ENCODE results near the gene AIG1. TPM values are rescaled to one million over a fixed set of nuclear protein-coding genes. Genes with fewer than 3 reads are reported as not detected.

AIG1 gene
- total and polyA plus RNA-seq, 2 of the 13 experiments (the other 11 are each of a cell fraction or from before 2014, with no cell fraction given): 115 to 197 TPM

- no peak overlapping the region for H3K4me2 ChIP-seq (ENCODE audit: low read depth, low read length)
- intact Hi-C loops (cut with micrococcal nuclease; ENCODE audit: unreplicated experiment) (no loop called here), in situ Hi-C loops (cut with HindIII; ENCODE audit: extremely low pct_ligation_motif_present, low pct_unique_long_range_greater_than_20kb) (no loop called here)
- FAIRE-seq: no peak
- ChIA-PET POLR2A (no interaction called here), CTCF (ENCODE audit: low intra/inter-chr PET ratio, low total read pairs) (no interaction called here)
- no peak for DNase-seq (ENCODE audit: low spot score)
- no peak overlapping the region for H3K4me3 ChIP-seq (replicated peaks in 1 of 3; ENCODE audit: insufficient read depth in 1 of 3, low read depth in 2 of 3, low read length in 3 of 3)
- no peaks in the 10 kb centered on the region for H3K36me3 ChIP-seq (replicated peaks in 1 of 2; ENCODE audit: control insufficient read depth in 1 of 2, insufficient read depth in 2 of 2, low read length in 2 of 2)
- H4K20me1 ChIP-seq (ENCODE audit: insufficient read depth, low read length): no peaks in the 10 kb centered on the region
- peaks cover 41% of the 10 kb centered on the region for H3K4me1 ChIP-seq (ENCODE audit: insufficient read depth, low read length)
- H3K27me3 ChIP-seq (ENCODE audit: control insufficient read depth in 1 of 2, insufficient read depth in 2 of 2, low read length in 2 of 2): no peaks in the 10 kb centered on the region
- no peaks in the 10 kb centered on the region for H3K9me3 ChIP-seq (ENCODE audit: low read length)
- H3K27ac ChIP-seq (ENCODE audit: extremely low read length, insufficient read depth, low read length): no peak overlapping the region
- H3K79me2 ChIP-seq (ENCODE audit: insufficient read depth, low read length): no peaks in the 10 kb centered on the region
- 90% methylated on average over 5 of the region's 5 CpGs for WGBS (ENCODE audit: low lambda C conversion rate)
- H3K9ac ChIP-seq (ENCODE audit: insufficient read depth, low read depth, low read length): no peak overlapping the region
- BruUV-seq (replicated peaks): no TSS peak
- ATAC-seq: no peak
- no peak overlapping the region for H2AFZ ChIP-seq (ENCODE audit: low read length)
- no peak for TF ChIP-seq ZNF782 (CRISPR knock-in tag; IDR thresholded peaks at IDR 0.05; ENCODE audit: borderline replicate concordance)
- TF ChIP-seq ZNF547 (CRISPR knock-in tag; IDR thresholded peaks at IDR 0.05): no peak
- no peak for TF ChIP-seq ZMYM2 (CRISPR knock-in tag; IDR thresholded peaks at IDR 0.05)
- peak; percentile 81 for TF ChIP-seq MAFF (IDR thresholded peaks at IDR 0.05; ENCODE audit: low read depth, low read length)
- TF ChIP-seq ZNF597 (CRISPR knock-in tag; IDR thresholded peaks at IDR 0.05): no peak
- TF ChIP-seq ZSCAN9 (CRISPR knock-in tag; IDR thresholded peaks at IDR 0.05; ENCODE audit: borderline replicate concordance): no peak
- TF ChIP-seq, protein P1, sequence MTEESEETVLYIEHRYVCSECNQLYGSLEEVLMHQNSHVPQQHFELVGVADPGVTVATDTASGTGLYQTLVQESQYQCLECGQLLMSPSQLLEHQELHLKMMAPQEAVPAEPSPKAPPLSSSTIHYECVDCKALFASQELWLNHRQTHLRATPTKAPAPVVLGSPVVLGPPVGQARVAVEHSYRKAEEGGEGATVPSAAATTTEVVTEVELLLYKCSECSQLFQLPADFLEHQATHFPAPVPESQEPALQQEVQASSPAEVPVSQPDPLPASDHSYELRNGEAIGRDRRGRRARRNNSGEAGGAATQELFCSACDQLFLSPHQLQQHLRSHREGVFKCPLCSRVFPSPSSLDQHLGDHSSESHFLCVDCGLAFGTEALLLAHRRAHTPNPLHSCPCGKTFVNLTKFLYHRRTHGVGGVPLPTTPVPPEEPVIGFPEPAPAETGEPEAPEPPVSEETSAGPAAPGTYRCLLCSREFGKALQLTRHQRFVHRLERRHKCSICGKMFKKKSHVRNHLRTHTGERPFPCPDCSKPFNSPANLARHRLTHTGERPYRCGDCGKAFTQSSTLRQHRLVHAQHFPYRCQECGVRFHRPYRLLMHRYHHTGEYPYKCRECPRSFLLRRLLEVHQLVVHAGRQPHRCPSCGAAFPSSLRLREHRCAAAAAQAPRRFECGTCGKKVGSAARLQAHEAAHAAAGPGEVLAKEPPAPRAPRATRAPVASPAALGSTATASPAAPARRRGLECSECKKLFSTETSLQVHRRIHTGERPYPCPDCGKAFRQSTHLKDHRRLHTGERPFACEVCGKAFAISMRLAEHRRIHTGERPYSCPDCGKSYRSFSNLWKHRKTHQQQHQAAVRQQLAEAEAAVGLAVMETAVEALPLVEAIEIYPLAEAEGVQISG (CRISPR knock-in tag; IDR thresholded peaks at IDR 0.05): no peak
- no peak for TF ChIP-seq ZBED4 (CRISPR knock-in tag; IDR thresholded peaks at IDR 0.05; ENCODE audit: borderline replicate concordance)
- TF ChIP-seq, protein P2, sequence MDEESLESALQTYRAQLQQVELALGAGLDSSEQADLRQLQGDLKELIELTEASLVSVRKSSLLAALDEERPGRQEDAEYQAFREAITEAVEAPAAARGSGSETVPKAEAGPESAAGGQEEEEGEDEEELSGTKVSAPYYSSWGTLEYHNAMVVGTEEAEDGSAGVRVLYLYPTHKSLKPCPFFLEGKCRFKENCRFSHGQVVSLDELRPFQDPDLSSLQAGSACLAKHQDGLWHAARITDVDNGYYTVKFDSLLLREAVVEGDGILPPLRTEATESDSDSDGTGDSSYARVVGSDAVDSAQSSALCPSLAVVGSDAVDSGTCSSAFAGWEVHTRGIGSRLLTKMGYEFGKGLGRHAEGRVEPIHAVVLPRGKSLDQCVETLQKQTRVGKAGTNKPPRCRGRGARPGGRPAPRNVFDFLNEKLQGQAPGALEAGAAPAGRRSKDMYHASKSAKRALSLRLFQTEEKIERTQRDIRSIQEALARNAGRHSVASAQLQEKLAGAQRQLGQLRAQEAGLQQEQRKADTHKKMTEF (CRISPR knock-in tag; IDR thresholded peaks at IDR 0.05): no peak
- TF ChIP-seq, protein P3, sequence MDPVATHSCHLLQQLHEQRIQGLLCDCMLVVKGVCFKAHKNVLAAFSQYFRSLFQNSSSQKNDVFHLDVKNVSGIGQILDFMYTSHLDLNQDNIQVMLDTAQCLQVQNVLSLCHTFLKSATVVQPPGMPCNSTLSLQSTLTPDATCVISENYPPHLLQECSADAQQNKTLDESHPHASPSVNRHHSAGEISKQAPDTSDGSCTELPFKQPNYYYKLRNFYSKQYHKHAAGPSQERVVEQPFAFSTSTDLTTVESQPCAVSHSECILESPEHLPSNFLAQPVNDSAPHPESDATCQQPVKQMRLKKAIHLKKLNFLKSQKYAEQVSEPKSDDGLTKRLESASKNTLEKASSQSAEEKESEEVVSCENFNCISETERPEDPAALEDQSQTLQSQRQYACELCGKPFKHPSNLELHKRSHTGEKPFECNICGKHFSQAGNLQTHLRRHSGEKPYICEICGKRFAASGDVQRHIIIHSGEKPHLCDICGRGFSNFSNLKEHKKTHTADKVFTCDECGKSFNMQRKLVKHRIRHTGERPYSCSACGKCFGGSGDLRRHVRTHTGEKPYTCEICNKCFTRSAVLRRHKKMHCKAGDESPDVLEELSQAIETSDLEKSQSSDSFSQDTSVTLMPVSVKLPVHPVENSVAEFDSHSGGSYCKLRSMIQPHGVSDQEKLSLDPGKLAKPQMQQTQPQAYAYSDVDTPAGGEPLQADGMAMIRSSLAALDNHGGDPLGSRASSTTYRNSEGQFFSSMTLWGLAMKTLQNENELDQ (CRISPR knock-in tag; IDR thresholded peaks at IDR 0.05; ENCODE audit: borderline replicate concordance): no peak
- no peak for TF ChIP-seq ZSCAN22 (CRISPR knock-in tag; IDR thresholded peaks at IDR 0.05)
- no peak for TF ChIP-seq PBX2 (CRISPR knock-in tag; IDR thresholded peaks at IDR 0.05)
Measured at GRCh38 chr6:143112837-143113236, 52.1 kb downstream of the AIG1 start.

Measured in HepG2 (cell line).